Brain microvascular endothelial cell (primary cell): ENCODE data around the gene HBG1.

Experiments used
- DNase-seq: peaks from one replicate; pipeline ENCODE4 v3.0.0-alpha.2; 2020
- H3K27ac ChIP-seq: fragments of 250-450 bp; sonication (Bioruptor Pico); 2 replicates; pipeline ENCODE4 v1.5.1; 2020; ENCODE audit warnings: mild to moderate bottlenecking, moderate library complexity
- H3K27me3 ChIP-seq: fragments of 250-450 bp; sonication (Bioruptor Pico); replicated peaks from 2 replicates; pipeline ENCODE4 v1.5.1; 2020; ENCODE audit warnings: mild to moderate bottlenecking
- H3K36me3 ChIP-seq: fragments of 250-450 bp; sonication (Bioruptor Pico); replicated peaks from 2 replicates; pipeline ENCODE4 v1.5.1; 2020; ENCODE audit warnings: mild to moderate bottlenecking
- H3K4me3 ChIP-seq: 2 replicates; pipeline ENCODE4 v1.5.1; 2011; ENCODE audit warnings: low read depth, mild to moderate bottlenecking, control low read depth, low read length, moderate library complexity
- CTCF ChIP-seq: IDR thresholded peaks from 2 replicates; pipeline ENCODE4 v1.5.1; 2011; ENCODE audit warnings: low read depth, mild to moderate bottlenecking, moderate library complexity, low read length, control low read depth, inconsistent platforms; ENCODE audit errors: missing control alignments
- in situ Hi-C: cut with HindIII; loops from 2 replicates; pipeline ENCODE4 v1.10.0; 2017; ENCODE audit warnings: low sequenced_read_pairs, low pct_ligation_motif_present

HBG1 gene

GRCh38 chr11:5232821-5233220 lies 16.8 kb downstream of the HBG1 start:
- in situ Hi-C loops: no loop called here
- Histone ChIP-seq H3K4me3 (no peak overlapping the region), H3K27me3 (no peaks in the 10 kb centered on the region), H3K27ac (no peak overlapping the region), H3K36me3 (no peaks in the 10 kb centered on the region)
- no peak for DNase-seq
- TF ChIP-seq CTCF: no peak

- in situ Hi-C loops: no loop called here
- Histone ChIP-seq H3K27me3 (no peaks in the 10 kb centered on the region), H3K27ac (no peak overlapping the region), H3K4me3 (no peak overlapping the region), H3K36me3 (no peaks in the 10 kb centered on the region)
- DNase-seq: no peak
- TF ChIP-seq CTCF: no peak
Measured at GRCh38 chr11:5232176-5232575, 17.5 kb downstream of the HBG1 start.

GRCh38 chr11:5231111-5231510 lies 18.5 kb downstream of the HBG1 start:
- no peak overlapping the region for H3K27ac ChIP-seq
- no peaks in the 10 kb centered on the region for H3K27me3 ChIP-seq
- DNase-seq: no peak
- TF ChIP-seq CTCF: no peak
- H3K4me3 ChIP-seq: no peak overlapping the region
- H3K36me3 ChIP-seq: no peaks in the 10 kb centered on the region
- in situ Hi-C loops: no loop called here

GRCh38 chr11:5230266-5230665 lies 19.4 kb downstream of the HBG1 start:
- no peak for TF ChIP-seq CTCF
- in situ Hi-C loops: no loop called here
- DNase-seq: no peak

GRCh38 chr11:5229796-5230195 lies 19.9 kb downstream of the HBG1 start:
- in situ Hi-C loops: no loop called here
- no peak overlapping the region for H3K27ac ChIP-seq
- H3K36me3 ChIP-seq: no peaks in the 10 kb centered on the region
- no peaks in the 10 kb centered on the region for H3K27me3 ChIP-seq
- no peak for DNase-seq
- no peak overlapping the region for H3K4me3 ChIP-seq
- TF ChIP-seq CTCF: no peak

More at GRCh38 chr11:5230266-5230665, 19.4 kb downstream of the HBG1 start:
- H3K36me3 ChIP-seq: no peaks in the 10 kb centered on the region
- H3K27ac ChIP-seq: no peak overlapping the region
- H3K4me3 ChIP-seq: no peak overlapping the region
- H3K27me3 ChIP-seq: no peaks in the 10 kb centered on the region

GRCh38 chr11:5229356-5229755 lies 20.3 kb downstream of the HBG1 start:
- Histone ChIP-seq H3K27me3 (no peaks in the 10 kb centered on the region), H3K4me3 (no peak overlapping the region), H3K36me3 (no peaks in the 10 kb centered on the region), H3K27ac (no peak overlapping the region)
- in situ Hi-C loops: no loop called here
- no peak for TF ChIP-seq CTCF
- no peak for DNase-seq
